ENCODE results near the gene SSC4D.

DNA sequence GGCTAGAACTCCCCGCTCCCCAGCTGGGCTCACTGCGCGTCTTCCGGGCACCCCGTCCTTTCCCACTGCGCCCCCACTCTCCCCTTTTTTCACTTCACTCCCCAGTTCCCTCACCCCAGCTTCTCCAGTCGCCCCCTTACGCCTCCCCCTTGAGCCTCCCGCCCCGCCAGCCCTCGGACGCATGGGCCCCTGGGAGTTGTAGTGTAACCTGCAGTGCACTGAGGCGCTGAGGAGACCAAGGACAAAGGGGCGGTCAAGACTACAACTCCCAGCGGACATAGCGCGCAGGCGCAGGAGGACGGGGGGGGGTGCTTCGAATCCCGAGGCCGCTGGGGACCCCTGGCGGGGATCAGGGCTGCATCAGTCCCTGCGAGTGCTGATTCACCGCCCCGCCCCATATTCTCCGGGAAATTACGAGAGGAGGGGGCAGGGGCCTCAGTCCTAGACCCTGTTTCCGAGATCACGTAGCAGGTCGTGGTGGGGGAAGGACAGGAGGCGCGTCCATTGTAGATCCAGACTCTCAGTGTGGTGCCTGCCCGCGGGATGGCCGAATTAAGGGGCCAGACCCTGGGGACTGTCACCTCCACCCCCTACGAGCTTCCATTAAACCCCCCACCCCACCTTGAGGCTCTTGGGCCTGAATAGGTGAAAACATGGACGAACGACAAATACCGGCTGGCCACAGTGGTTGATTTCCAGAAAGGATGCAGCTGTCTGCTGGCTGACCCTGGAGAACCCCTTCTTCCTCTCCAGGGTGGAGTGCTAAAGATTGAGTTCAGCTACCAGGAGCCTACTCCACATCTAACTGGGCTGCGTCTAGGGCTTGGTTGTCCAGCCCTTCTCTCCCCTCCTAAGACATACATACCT is 50.2 kb downstream of the SSC4D start:
- TF ChIP-seq, protein P1, sequence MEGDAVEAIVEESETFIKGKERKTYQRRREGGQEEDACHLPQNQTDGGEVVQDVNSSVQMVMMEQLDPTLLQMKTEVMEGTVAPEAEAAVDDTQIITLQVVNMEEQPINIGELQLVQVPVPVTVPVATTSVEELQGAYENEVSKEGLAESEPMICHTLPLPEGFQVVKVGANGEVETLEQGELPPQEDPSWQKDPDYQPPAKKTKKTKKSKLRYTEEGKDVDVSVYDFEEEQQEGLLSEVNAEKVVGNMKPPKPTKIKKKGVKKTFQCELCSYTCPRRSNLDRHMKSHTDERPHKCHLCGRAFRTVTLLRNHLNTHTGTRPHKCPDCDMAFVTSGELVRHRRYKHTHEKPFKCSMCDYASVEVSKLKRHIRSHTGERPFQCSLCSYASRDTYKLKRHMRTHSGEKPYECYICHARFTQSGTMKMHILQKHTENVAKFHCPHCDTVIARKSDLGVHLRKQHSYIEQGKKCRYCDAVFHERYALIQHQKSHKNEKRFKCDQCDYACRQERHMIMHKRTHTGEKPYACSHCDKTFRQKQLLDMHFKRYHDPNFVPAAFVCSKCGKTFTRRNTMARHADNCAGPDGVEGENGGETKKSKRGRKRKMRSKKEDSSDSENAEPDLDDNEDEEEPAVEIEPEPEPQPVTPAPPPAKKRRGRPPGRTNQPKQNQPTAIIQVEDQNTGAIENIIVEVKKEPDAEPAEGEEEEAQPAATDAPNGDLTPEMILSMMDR (conservative IDR thresholded peaks at IDR 0.05 in 1 of 2, IDR thresholded peaks at IDR 0.05 in 1 of 2; ENCODE audit: low read depth in 1 of 2, low read length in 2 of 2): peak; percentile 65 to 69
- TF ChIP-seq EZH2 (IDR thresholded peaks at IDR 0.05; ENCODE audit: low read length, missing control alignments): no peak
